Activated T-helper 17 cell treated with anti-CD3 and anti-CD28 coated beads, Interleukin-2, amount 50 U/mL, for 72 hours (primary cell): ENCODE data around the gene HTR3C. TPM values are rescaled to one million over a fixed set of nuclear protein-coding genes. Genes with fewer than 3 reads are reported as not detected.
A peak's percentile ranks its signal among the peaks of the same experiment; 100 is the strongest.
"Not testable (repeated sequence)": the region's sequence is repeated elsewhere in the genome, so short reads cannot be mapped to it uniquely, and the experiment has no call there.

Experiments
- ATAC-seq: fragments of 150-1000 bp; cut with Tn5 transposase; replicated peaks from 2 replicates; pipeline ENCODE4 v1.10.0; 2021; ENCODE audit warnings: mild to moderate bottlenecking, moderate library complexity
- H3K27ac Mint-ChIP-seq: one replicate; pipeline ENCODE4 v1.8.0; 2022; ENCODE audit warnings: mixed read lengths
- H3K27me3 Mint-ChIP-seq: one replicate; pipeline ENCODE4 v1.8.0; 2022; ENCODE audit warnings: mixed read lengths
- H3K36me3 Mint-ChIP-seq: one replicate; pipeline ENCODE4 v1.8.0; 2022; ENCODE audit warnings: low read depth, mild to moderate bottlenecking, mixed read lengths
- H3K4me1 Mint-ChIP-seq: one replicate; pipeline ENCODE4 v1.8.0; 2022; ENCODE audit warnings: mixed read lengths
- H3K4me3 Mint-ChIP-seq: one replicate; pipeline ENCODE4 v1.8.0; 2022; ENCODE audit warnings: mild to moderate bottlenecking, mixed read lengths
- H3K9me3 Mint-ChIP-seq: one replicate; pipeline ENCODE4 v1.8.0; 2022; ENCODE audit warnings: mixed read lengths
- total RNA-seq, 2 donors: library from RNA; stranded (reverse); gene quantifications; one replicate each; pipeline ENCODE4 v1.2.3, GENCODE V29; 2022

HTR3C gene
- total RNA-seq, 2 donors from 2014 or later, result not detected

GRCh38 chr3:184018424-184018973, 34.3 kb upstream of the HTR3C start:
- H3K36me3 Mint-ChIP-seq, result peaks cover 10% of the 10 kb centered on the region
- peak overlapping the region; percentile 100 for H3K4me3 Mint-ChIP-seq
- ATAC-seq, result no peak
- H3K4me1 Mint-ChIP-seq, result peaks cover 13% of the 10 kb centered on the region
- H3K27ac Mint-ChIP-seq, result peak overlapping the region; percentile 91
- H3K9me3 Mint-ChIP-seq, result no peaks in the 10 kb centered on the region
- peaks cover 15% of the 10 kb centered on the region for H3K27me3 Mint-ChIP-seq

DNA sequence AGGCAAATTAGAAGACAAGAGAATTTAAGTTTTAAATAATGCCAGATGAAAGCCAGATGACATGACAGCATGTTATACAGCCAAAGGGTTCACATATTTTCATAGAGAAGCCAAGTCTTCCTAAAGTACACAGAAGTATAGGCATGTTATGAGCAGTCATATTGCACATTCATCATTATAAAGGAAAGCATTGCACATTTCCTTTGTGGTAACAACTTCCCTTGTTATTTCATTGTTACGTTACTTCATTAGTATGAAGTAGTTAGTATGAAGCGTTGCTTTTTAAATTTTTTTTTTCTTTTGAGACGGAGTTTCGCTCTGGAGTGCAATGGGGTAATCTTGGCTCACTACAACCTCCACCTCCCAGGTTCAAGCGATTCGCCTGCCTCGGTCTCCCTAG, 30.5 kb upstream of the HTR3C start:
- H3K4me3 Mint-ChIP-seq, result no peak overlapping the region
- no peak overlapping the region for H3K27ac Mint-ChIP-seq
- H3K4me1 Mint-ChIP-seq, result peaks cover 5% of the 10 kb centered on the region
- no peak for ATAC-seq
- H3K27me3 Mint-ChIP-seq, result peaks cover 15% of the 10 kb centered on the region
- no peaks in the 10 kb centered on the region for H3K36me3 Mint-ChIP-seq
- H3K9me3 Mint-ChIP-seq, result no peaks in the 10 kb centered on the region

GRCh38 chr3:184025256-184025655, 27.6 kb upstream of the HTR3C start:
- not testable (repeated sequence) for H3K36me3 Mint-ChIP-seq, H3K27ac Mint-ChIP-seq, ATAC-seq, H3K9me3 Mint-ChIP-seq, H3K4me3 Mint-ChIP-seq, H3K4me1 Mint-ChIP-seq
- peaks cover 15% of the 10 kb centered on the region for H3K27me3 Mint-ChIP-seq

DNA sequence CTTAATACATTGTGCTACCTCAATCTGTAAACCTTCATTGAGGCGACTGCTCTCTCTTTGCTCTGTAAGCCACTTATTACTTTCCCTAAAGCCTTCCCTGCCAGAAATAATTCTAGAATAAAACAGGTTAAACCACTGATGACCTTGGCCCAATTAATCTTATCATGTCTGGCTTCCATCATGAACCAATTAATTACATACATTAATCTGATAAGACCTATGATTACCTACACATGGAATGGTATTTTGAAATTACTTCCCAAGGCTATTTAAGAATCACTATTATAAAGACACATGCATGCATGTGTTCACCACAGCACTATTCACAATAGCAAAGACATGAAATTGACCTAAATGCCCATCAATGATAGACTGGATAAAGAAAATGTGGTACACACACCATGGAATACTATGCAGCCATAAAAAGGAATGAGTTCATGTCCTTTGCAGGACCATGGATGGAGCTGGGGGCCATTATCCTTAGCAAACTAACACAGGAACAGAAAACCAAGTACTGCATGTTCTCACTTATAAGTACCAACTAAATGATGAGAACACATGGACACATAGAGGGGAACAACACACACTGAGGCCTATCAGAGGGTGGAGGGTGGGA, 24.5 kb upstream of the HTR3C start:
- H3K9me3 Mint-ChIP-seq, H3K27ac Mint-ChIP-seq, H3K4me3 Mint-ChIP-seq, H3K36me3 Mint-ChIP-seq, H3K4me1 Mint-ChIP-seq, H3K27me3 Mint-ChIP-seq, ATAC-seq: not testable (repeated sequence)

- no peak overlapping the region for H3K27ac Mint-ChIP-seq
- H3K4me3 Mint-ChIP-seq, result no peak overlapping the region
- H3K9me3 Mint-ChIP-seq, result no peaks in the 10 kb centered on the region
- peaks cover 6% of the 10 kb centered on the region for H3K27me3 Mint-ChIP-seq
- no peaks in the 10 kb centered on the region for H3K36me3 Mint-ChIP-seq
- no peaks in the 10 kb centered on the region for H3K4me1 Mint-ChIP-seq
- no peak for ATAC-seq
Measured at GRCh38 chr3:184029443-184029842, 23.4 kb upstream of the HTR3C start.

DNA sequence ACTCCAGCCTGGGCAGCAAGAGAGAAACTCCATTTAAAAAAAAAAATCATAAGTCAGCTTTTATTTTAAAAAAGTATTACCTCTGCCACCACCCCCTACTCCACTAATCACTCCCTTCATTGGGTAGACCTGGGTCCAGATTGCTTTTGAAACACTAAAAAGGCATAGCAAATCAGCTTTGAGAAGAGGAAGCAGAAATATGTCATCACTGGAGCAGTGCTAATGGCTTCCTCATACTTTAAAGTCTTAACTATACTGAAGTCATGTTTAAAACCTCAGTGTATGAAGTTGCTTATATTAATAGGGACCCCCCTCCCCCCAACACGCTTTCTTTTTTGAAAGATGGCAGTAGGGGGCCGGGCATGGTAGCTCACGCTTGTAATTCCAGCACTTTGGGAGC, 22.3 kb upstream of the HTR3C start:
- no peaks in the 10 kb centered on the region for H3K36me3 Mint-ChIP-seq
- H3K4me3 Mint-ChIP-seq, result no peak overlapping the region
- H3K27ac Mint-ChIP-seq, result no peak overlapping the region
- H3K4me1 Mint-ChIP-seq, result no peaks in the 10 kb centered on the region
- H3K27me3 Mint-ChIP-seq, result peaks cover 6% of the 10 kb centered on the region
- no peak for ATAC-seq
- H3K9me3 Mint-ChIP-seq, result no peaks in the 10 kb centered on the region

DNA sequence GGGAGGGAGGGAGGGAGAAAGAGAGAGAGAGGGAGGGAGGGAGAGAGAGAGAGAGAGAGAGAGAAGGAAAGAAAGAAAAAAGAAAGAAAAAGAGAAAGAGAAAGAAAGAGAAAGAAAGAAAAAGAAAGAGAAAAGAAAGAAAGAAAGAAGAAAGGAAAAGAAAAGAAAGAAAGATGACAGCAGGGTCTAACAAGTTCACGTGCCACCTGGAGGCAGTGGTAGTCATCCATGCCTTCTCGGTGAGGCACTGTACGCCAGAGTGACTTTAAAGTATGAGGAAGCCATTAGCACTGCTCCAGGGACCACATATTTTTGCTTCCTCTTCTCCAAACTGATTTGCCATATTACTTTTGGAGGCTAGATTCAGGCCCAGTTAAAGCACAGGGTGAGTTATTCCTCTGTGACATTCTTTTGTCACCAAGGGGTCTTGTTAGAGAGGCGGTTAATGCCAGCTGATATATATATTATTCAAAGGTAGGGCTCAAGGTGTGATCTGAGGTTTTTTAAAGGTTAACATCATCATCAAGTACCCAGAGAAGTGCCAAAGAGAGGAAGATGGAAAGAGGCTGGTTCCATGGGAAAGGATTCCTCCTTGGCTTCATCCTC, 21.6 kb upstream of the HTR3C start, which contains the start of gene HTR3D:
Gene HTR3D (plus strand): TSS at position 556 of the 606 bp plus-strand sequence. CDS start 0 bp downstream, at position 556.
- Mint-ChIP-seq H3K4me1 (no peaks in the 10 kb centered on the region), H3K4me3 (no peak within 1 kb of the TSS), H3K27me3 (peaks cover 6% of the 10 kb centered on the region), H3K36me3 (no peaks in the 10 kb centered on the region), H3K9me3 (no peaks in the 10 kb centered on the region), H3K27ac (no peak within 1 kb of the TSS)
- no peak for ATAC-seq

GRCh38 chr3:184037816-184038215, 15.0 kb upstream of the HTR3C start:
- H3K4me3 Mint-ChIP-seq, result no peak overlapping the region
- no peak overlapping the region for H3K27ac Mint-ChIP-seq
- ATAC-seq, result no peak
- H3K9me3 Mint-ChIP-seq, result no peaks in the 10 kb centered on the region
- H3K36me3 Mint-ChIP-seq, result no peaks in the 10 kb centered on the region
- H3K27me3 Mint-ChIP-seq, result peaks cover 6% of the 10 kb centered on the region
- no peaks in the 10 kb centered on the region for H3K4me1 Mint-ChIP-seq

DNA sequence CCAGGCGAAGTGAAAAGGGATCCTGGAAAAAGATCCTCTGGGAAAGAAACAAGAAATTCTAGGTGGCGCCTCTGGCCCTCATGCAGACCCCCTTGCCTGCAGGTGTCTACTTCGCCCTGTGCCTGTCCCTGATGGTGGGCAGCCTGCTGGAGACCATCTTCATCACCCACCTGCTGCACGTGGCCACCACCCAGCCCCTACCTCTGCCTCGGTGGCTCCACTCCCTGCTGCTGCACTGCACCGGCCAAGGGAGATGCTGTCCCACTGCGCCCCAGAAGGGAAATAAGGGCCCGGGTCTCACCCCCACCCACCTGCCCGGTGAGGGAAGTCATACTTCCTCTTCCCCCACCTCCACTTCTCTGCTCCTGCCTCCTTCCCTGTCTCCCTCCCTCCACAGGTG, 14.5 kb upstream of the HTR3C start:
- ATAC-seq, H3K27me3 Mint-ChIP-seq, H3K9me3 Mint-ChIP-seq, H3K4me3 Mint-ChIP-seq, H3K36me3 Mint-ChIP-seq, H3K4me1 Mint-ChIP-seq, H3K27ac Mint-ChIP-seq: not testable (repeated sequence)

GRCh38 chr3:184039414-184039813, 13.4 kb upstream of the HTR3C start:
- Mint-ChIP-seq H3K9me3 (no peaks in the 10 kb centered on the region), H3K4me3 (no peak overlapping the region), H3K4me1 (no peaks in the 10 kb centered on the region), H3K36me3 (no peaks in the 10 kb centered on the region), H3K27me3 (peaks cover 3% of the 10 kb centered on the region), H3K27ac (no peak overlapping the region)
- ATAC-seq, result no peak

- no peak overlapping the region for H3K27ac Mint-ChIP-seq
Measured at GRCh38 chr3:184040010-184040409, 12.8 kb upstream of the HTR3C start.

GRCh38 chr3:184042617-184043016, 10.2 kb upstream of the HTR3C start:
- H3K27ac Mint-ChIP-seq, result no peak overlapping the region

More at GRCh38 chr3:184040010-184040409, 12.8 kb upstream of the HTR3C start:
- H3K4me3 Mint-ChIP-seq, result no peak overlapping the region
- no peaks in the 10 kb centered on the region for H3K4me1 Mint-ChIP-seq
- no peaks in the 10 kb centered on the region for H3K36me3 Mint-ChIP-seq
- no peak for ATAC-seq
- no peaks in the 10 kb centered on the region for H3K9me3 Mint-ChIP-seq
- H3K27me3 Mint-ChIP-seq, result peaks cover 3% of the 10 kb centered on the region

GRCh38 chr3:184045995-184046394, 6.9 kb upstream of the HTR3C start:
- Mint-ChIP-seq H3K9me3 (no peaks in the 10 kb centered on the region), H3K27me3 (peaks cover 4% of the 10 kb centered on the region), H3K36me3 (no peaks in the 10 kb centered on the region), H3K4me1 (no peaks in the 10 kb centered on the region), H3K27ac (no peak overlapping the region), H3K4me3 (no peak overlapping the region)
- ATAC-seq, result no peak

More at GRCh38 chr3:184042617-184043016, 10.2 kb upstream of the HTR3C start:
- no peaks in the 10 kb centered on the region for H3K4me1 Mint-ChIP-seq
- H3K36me3 Mint-ChIP-seq, result no peaks in the 10 kb centered on the region
- H3K27me3 Mint-ChIP-seq, result peaks cover 3% of the 10 kb centered on the region
- ATAC-seq, result no peak
- no peak overlapping the region for H3K4me3 Mint-ChIP-seq
- no peaks in the 10 kb centered on the region for H3K9me3 Mint-ChIP-seq

GRCh38 chr3:184050217-184050847, 2.5 kb upstream of the HTR3C start:
- no peak for ATAC-seq
- Mint-ChIP-seq H3K4me3 (no peak overlapping the region), H3K9me3 (no peaks in the 10 kb centered on the region), H3K4me1 (no peaks in the 10 kb centered on the region), H3K36me3 (no peaks in the 10 kb centered on the region), H3K27me3 (peaks cover 4% of the 10 kb centered on the region), H3K27ac (no peak overlapping the region)

DNA sequence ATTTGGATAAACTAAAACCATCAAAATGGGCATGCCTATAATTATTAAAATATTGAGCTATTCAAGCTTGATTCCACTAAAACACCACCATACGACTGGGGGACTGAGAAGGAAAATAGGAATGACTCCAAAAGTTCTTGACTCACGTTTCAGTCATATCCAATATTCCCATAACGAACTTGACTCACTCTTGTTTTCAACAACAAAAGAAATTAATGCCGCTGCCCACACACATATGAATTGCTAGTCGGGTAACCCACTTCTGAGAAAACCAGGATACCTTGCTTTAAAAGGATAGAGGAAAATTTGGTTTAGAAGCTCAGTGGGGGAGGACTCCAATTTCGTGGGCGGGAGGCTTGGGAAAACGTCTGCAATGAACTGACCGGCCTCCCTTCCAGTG, 5.2 kb downstream of the HTR3C start:
- Mint-ChIP-seq H3K4me3 (no peak overlapping the region), H3K4me1 (no peaks in the 10 kb centered on the region), H3K27ac (no peak overlapping the region), H3K36me3 (no peaks in the 10 kb centered on the region), H3K9me3 (no peaks in the 10 kb centered on the region), H3K27me3 (no peaks in the 10 kb centered on the region)
- no peak for ATAC-seq
